IMR-90 (cell line): ENCODE data around the gene PLEKHG1. TPM values are rescaled to one million over a fixed set of nuclear protein-coding genes. Genes with fewer than 3 reads are reported as not detected.

ENCODE experiments used
- ATAC-seq: fragments of 200-7000 bp; cut with Tn5 transposase; 2 replicates; pipeline ENCODE4 v1.9.1; 2020; ENCODE audit warnings: low read depth, mild to moderate bottlenecking, moderate library complexity
- BruUV-seq: library from RNA; stranded (reverse); fragments of 400-500 nt; replicated peaks from 2 replicates; lab custom pipeline; 2021; lab: Mats Ljungman, UMichigan
- CTCF ChIA-PET: fragments of 300-600 bp; formaldehyde crosslinking; extraction: SDS; loops from one replicate; lab custom pipeline; 2021; ENCODE audit warnings: antibody characterized with exemption; lab: Yijun Ruan, JAX
- POLR2A ChIA-PET: fragments of 300-600 bp; sonication (Branson Sonifier 250); formaldehyde crosslinking; loops from one replicate; lab custom pipeline; 2022; ENCODE audit warnings: antibody characterized with exemption; ENCODE audit not compliant: unreplicated experiment; lab: Charles Lee
- DNase-seq: peaks from one replicate; pipeline ENCODE4 v3.0.0; 2013
- H2AFZ ChIP-seq: replicated peaks from 2 replicates; pipeline ENCODE3; 2013; ENCODE audit warnings: low read length, mild to moderate bottlenecking; ENCODE audit not compliant: poor library complexity
- H2AK5ac ChIP-seq: 2 replicates; pipeline ENCODE4 v1.6.1; 2013; ENCODE audit warnings: low read depth, low read length, inconsistent platforms
- H2AK9ac ChIP-seq: replicated peaks from 2 replicates; pipeline ENCODE3; 2013; ENCODE audit warnings: mild to moderate bottlenecking, low read depth, low read length, moderate library complexity; ENCODE audit not compliant: poor library complexity
- H2BK120ac ChIP-seq: 2 replicates; pipeline ENCODE4 v1.6.1; 2013; ENCODE audit warnings: low read depth, low read length, inconsistent platforms
- H2BK15ac ChIP-seq: 3 replicates; pipeline ENCODE4 v1.6.1; 2013; ENCODE audit warnings: low read depth, low read length, inconsistent platforms
- H2BK20ac ChIP-seq: 2 replicates; pipeline ENCODE4 v1.6.1; 2013; ENCODE audit warnings: low read depth, mild to moderate bottlenecking, inconsistent platforms, low read length, moderate library complexity
- H2BK5ac ChIP-seq: 2 replicates; pipeline ENCODE4 v1.6.1; 2013; ENCODE audit warnings: mild to moderate bottlenecking, low read depth, low read length, inconsistent platforms; ENCODE audit not compliant: poor library complexity, severe bottlenecking
- H3K14ac ChIP-seq: replicated peaks from 2 replicates; pipeline ENCODE4 v1.6.1; 2013; ENCODE audit warnings: low read depth, low read length, inconsistent platforms
- H3K18ac ChIP-seq: 2 replicates; pipeline ENCODE4 v1.6.1; 2013; ENCODE audit warnings: low read depth, low read length, control low read depth
- H3K23ac ChIP-seq: 2 replicates; pipeline ENCODE4 v1.6.1; 2013; ENCODE audit warnings: low read depth, low read length, inconsistent platforms
- H3K27ac ChIP-seq: 2 replicates; pipeline ENCODE4 v1.5.1; 2013; ENCODE audit warnings: mild to moderate bottlenecking, control low read depth, low read length; ENCODE audit not compliant: insufficient read depth
- H3K27me3 ChIP-seq: 2 replicates; pipeline ENCODE4 v1.6.1; 2013; ENCODE audit warnings: low read length; ENCODE audit not compliant: control insufficient read depth, insufficient read depth
- H3K36me3 ChIP-seq: 2 replicates; pipeline ENCODE4 v1.6.1; 2013; ENCODE audit warnings: low read length, mixed read lengths; ENCODE audit not compliant: control insufficient read depth, insufficient read depth
- H3K4ac ChIP-seq: 2 replicates; pipeline ENCODE4 v1.6.1; 2013; ENCODE audit warnings: low read depth, low read length, inconsistent platforms
- H3K4me1 ChIP-seq: 2 replicates; pipeline ENCODE4 v1.6.1; 2013; ENCODE audit warnings: low read length, mixed read lengths; ENCODE audit not compliant: control insufficient read depth, insufficient read depth
- H3K4me2 ChIP-seq: 2 replicates; pipeline ENCODE4 v1.6.1; 2013; ENCODE audit warnings: low read depth, mild to moderate bottlenecking, control low read depth, low read length, moderate library complexity
- H3K4me3 ChIP-seq: 2 replicates; pipeline ENCODE4 v1.5.1; 2013; ENCODE audit warnings: low read depth, mild to moderate bottlenecking, control low read depth, low read length, moderate library complexity; ENCODE audit not compliant: insufficient read depth
- H3K56ac ChIP-seq: 2 replicates; pipeline ENCODE4 v1.6.1; 2013; ENCODE audit warnings: low read length, inconsistent platforms; ENCODE audit not compliant: insufficient read depth; ENCODE audit errors: extremely low read depth
- H3K79me1 ChIP-seq, 2 experiments: 2 replicates each; pipeline ENCODE4 v1.6.1; 2013; ENCODE audit warnings: low read length in 2 of 2, inconsistent platforms in 1 of 2, low read depth in 1 of 2
- H3K9ac ChIP-seq: 2 replicates; pipeline ENCODE4 v1.6.1; 2013; ENCODE audit warnings: low read depth, low read length, control low read depth
- H3K9me1 ChIP-seq: 2 replicates; pipeline ENCODE4 v1.6.1; 2013; ENCODE audit warnings: low read length, inconsistent platforms; ENCODE audit not compliant: insufficient read depth
- H3K9me3 ChIP-seq: 2 replicates; pipeline ENCODE4 v1.6.1; 2013; ENCODE audit warnings: low read length; ENCODE audit not compliant: control insufficient read depth, insufficient read depth
- H4K20me1 ChIP-seq: 2 replicates; pipeline ENCODE4 v1.6.1; 2013; ENCODE audit warnings: low read length, inconsistent platforms; ENCODE audit not compliant: insufficient read depth
- H4K5ac ChIP-seq: 2 replicates; pipeline ENCODE4 v1.6.1; 2013; ENCODE audit warnings: mild to moderate bottlenecking, low read depth, low read length, control low read depth
- H4K8ac ChIP-seq, 2 experiments: 2 replicates each; pipeline ENCODE4 v1.6.1; 2013; ENCODE audit warnings: low read depth in 2 of 2, low read length in 2 of 2, control low read depth in 1 of 2, inconsistent platforms in 1 of 2
- H4K91ac ChIP-seq: 2 replicates; pipeline ENCODE4 v1.6.1; 2013; ENCODE audit warnings: low read depth, low read length, inconsistent platforms; ENCODE audit not compliant: insufficient read depth
- CEBPB ChIP-seq: IDR thresholded peaks from 2 replicates; pipeline ENCODE4 v1.6.1; 2012; ENCODE audit warnings: low read depth, low read length, improper control_type of control experiment
- CHD1 ChIP-seq: IDR thresholded peaks from 2 replicates; pipeline ENCODE4 v1.6.1; 2012; ENCODE audit warnings: low read depth, low read length, improper control_type of control experiment
- CTCF ChIP-seq: conservative IDR thresholded peaks from 2 replicates; pipeline ENCODE4 v1.5.1; 2012; ENCODE audit warnings: mild to moderate bottlenecking, low read depth, low read length, improper control_type of control experiment
- ELK1 ChIP-seq: fragments of 150-350 bp; IDR thresholded peaks from 2 replicates; pipeline ENCODE4 v1.6.1; 2016; ENCODE audit warnings: low read depth, mild to moderate bottlenecking, low read length, moderate library complexity, borderline replicate concordance
- FOS ChIP-seq: fragments of 150-350 bp; IDR thresholded peaks from 2 replicates; pipeline ENCODE4 v1.6.1; 2016; ENCODE audit warnings: low read depth, low read length
- MAFK ChIP-seq: IDR thresholded peaks from 2 replicates; pipeline ENCODE4 v1.6.1; 2012; ENCODE audit warnings: low read depth, low read length, improper control_type of control experiment
- MAZ ChIP-seq: IDR thresholded peaks from 2 replicates; pipeline ENCODE4 v1.6.1; 2012; ENCODE audit warnings: low read depth, mild to moderate bottlenecking, low read length, improper control_type of control experiment, moderate library complexity, borderline replicate concordance
- NFE2L2 ChIP-seq: fragments of 150-350 bp; IDR thresholded peaks from 2 replicates; pipeline ENCODE4 v1.6.1; 2016; ENCODE audit warnings: low read depth, mild to moderate bottlenecking, low read length
- POLR2A ChIP-seq: IDR thresholded peaks from 2 replicates; pipeline ENCODE4 v1.6.1; 2012; ENCODE audit warnings: mild to moderate bottlenecking, low read depth, low read length
- RAD21 ChIP-seq: IDR thresholded peaks from 2 replicates; pipeline ENCODE4 v1.6.1; 2012; ENCODE audit warnings: low read length, improper control_type of control experiment
- RCOR1 ChIP-seq: IDR thresholded peaks from 2 replicates; pipeline ENCODE4 v1.6.1; 2012; ENCODE audit warnings: mild to moderate bottlenecking, low read length, improper control_type of control experiment; ENCODE audit not compliant: insufficient replicate concordance
- RFX5 ChIP-seq: IDR thresholded peaks from 2 replicates; pipeline ENCODE4 v1.8.0; 2012; ENCODE audit warnings: low read depth, mild to moderate bottlenecking, low read length, moderate library complexity
- SMC3 ChIP-seq: fragments of 150-350 bp; IDR thresholded peaks from 2 replicates; pipeline ENCODE4 v1.6.1; 2016; ENCODE audit warnings: low read depth, mild to moderate bottlenecking, antibody characterized with exemption, low read length, moderate library complexity
- USF2 ChIP-seq: fragments of 150-350 bp; IDR thresholded peaks from 2 replicates; pipeline ENCODE4 v1.6.1; 2017; ENCODE audit warnings: mild to moderate bottlenecking, antibody characterized with exemption, low read length, low read depth
- WGBS, 2 experiments: methylation state at CpG; one replicate each; pipeline versions ENCODE4 v1.1.5 to v1.1.7; 2013; ENCODE audit warnings: missing lambda C conversion rate in 2 of 2; ENCODE audit not compliant: insufficient read length in 1 of 2; ENCODE audit errors: extremely low coverage in 2 of 2; 5-methylcytosine and 5-hydroxymethylcytosine counted together
- dilution Hi-C: fragments of 300-500 bp; cut with HindIII; formaldehyde crosslinking; loops from one replicate; pipeline ENCODE4 v1.14.3; 2018; ENCODE audit warnings: low sequenced_read_pairs; ENCODE audit not compliant: unreplicated experiment
- in situ Hi-C: fragments of 300-500 bp; cut with MboI; formaldehyde crosslinking; loops from 3 replicates; pipeline ENCODE4 v1.14.3; 2019; ENCODE audit warnings: low sequenced_read_pairs, inconsistent platforms, mixed read lengths
- intact Hi-C: fragments of 100-400 bp; cut with micrococcal nuclease; formaldehyde crosslinking; loops from 2 replicates; pipeline ENCODE4 v1.10.0; 2022
- polyA plus RNA-seq, 3 experiments: library from polyadenylated mRNA; depleted of rRNA; stranded (reverse); fragments of >200 nt; gene quantifications; 2 replicates each; pipeline ENCODE4 v1.2.3, GENCODE V29; 2012; ENCODE audit warnings: low replicate concordance in 1 of 3
- total RNA-seq: library from RNA; depleted of rRNA; stranded (reverse); fragments of >200 nt; gene quantifications from 2 replicates; pipeline ENCODE4 v1.2.3, GENCODE V29; 2012

PLEKHG1 gene
- total and polyA plus RNA-seq, 2 of the 4 experiments (the other 2 are of a cell fraction): 0.09 to 0.36 TPM

GRCh38 chr6:150601439-150601838 lies 1.8 kb downstream of the PLEKHG1 start:
- Histone ChIP-seq H3K4ac (no peak overlapping the region), H3K9ac (no peak overlapping the region), H3K9me3 (no peaks in the 10 kb centered on the region), H2AK5ac (no peak overlapping the region), H4K8ac (no peak overlapping the region), H2BK15ac (no peak overlapping the region), H3K9me1 (no peaks in the 10 kb centered on the region), H2AFZ (no peak overlapping the region), H2BK120ac (no peak overlapping the region), H2BK5ac (no peak overlapping the region), H3K18ac (no peak overlapping the region), H2AK9ac (no peak overlapping the region), H3K4me3 (no peak overlapping the region), H3K14ac (no peak overlapping the region), H3K36me3 (no peaks in the 10 kb centered on the region), H3K56ac (no peak overlapping the region), H3K4me2 (no peak overlapping the region), H3K4me1 (no peaks in the 10 kb centered on the region), H3K27me3 (peaks cover 42% of the 10 kb centered on the region), H3K79me1 (no peaks in the 10 kb centered on the region), H2BK20ac (no peak overlapping the region), H4K91ac (no peak overlapping the region), H4K5ac (no peak overlapping the region), H3K27ac (no peak overlapping the region), H4K20me1 (no peaks in the 10 kb centered on the region), H3K23ac (no peak overlapping the region)
- no peak for ATAC-seq
- WGBS, 2 experiments: 100% methylated on average over 1 of the region's 4 CpGs; no CpG with 5 or more reads in 1 of the 2 experiments
- ChIA-PET CTCF (interaction anchor here (1.6 kb wide), 1 partner anchor 13 kb away, joined by 4 read pairs; no protein-coding TSS in a partner anchor), POLR2A (no interaction called here)
- dilution Hi-C loops (no loop called here), intact Hi-C loops (loop anchor here (10.0 kb wide), 1 partner anchor 213 kb away; no protein-coding TSS in a partner anchor), in situ Hi-C loops (no loop called here)
- no TSS peak for BruUV-seq
- no peak for DNase-seq
- no peak for TF ChIP-seq SMC3
- no peak for TF ChIP-seq CHD1
- no peak for TF ChIP-seq RFX5
- no peak for TF ChIP-seq RAD21
- TF ChIP-seq POLR2A: no peak
- TF ChIP-seq FOS: no peak
- no peak for TF ChIP-seq ELK1
- TF ChIP-seq RCOR1: no peak
- TF ChIP-seq USF2: no peak
- no peak for TF ChIP-seq MAZ
- TF ChIP-seq CTCF: no peak
- TF ChIP-seq NFE2L2: no peak
- no peak for TF ChIP-seq CEBPB
- TF ChIP-seq MAFK: no peak
